Liver (tissue), 9 donors: ENCODE results near the gene TCEA3. TPM values are rescaled to one million over a fixed set of nuclear protein-coding genes. Genes with fewer than 3 reads are reported as not detected.
A peak's percentile ranks its signal among the peaks of the same experiment; 100 is the strongest.

ENCODE experiments used
- DNase-seq: peaks from one replicate; pipeline ENCODE4 v3.0.0-alpha.2; 2017; ENCODE audit warnings: low spot score
- H3K27ac ChIP-seq, 2 donors: one replicate each; pipeline ENCODE4 v1.7.0; 2013; ENCODE audit warnings: inconsistent platforms in 2 of 2, low read length in 2 of 2, control low read depth in 1 of 2, low read depth in 1 of 2, mild to moderate bottlenecking in 1 of 2
- H3K27me3 ChIP-seq, 4 donors: one replicate each; pipeline versions ENCODE4 v1.6.1 to v1.7.0; 2013; ENCODE audit warnings: low read length in 3 of 4, inconsistent platforms in 1 of 4, mild to moderate bottlenecking in 1 of 4, moderate library complexity in 1 of 4; ENCODE audit not compliant: control insufficient read depth in 4 of 4, insufficient read depth in 4 of 4
- H3K36me3 ChIP-seq, 4 donors: one replicate each; pipeline versions ENCODE4 v1.6.1 to v1.7.0; 2013; ENCODE audit warnings: low read length in 3 of 4, mild to moderate bottlenecking in 3 of 4, low read depth in 1 of 4, moderate library complexity in 1 of 4; ENCODE audit not compliant: control insufficient read depth in 4 of 4, insufficient read depth in 3 of 4
- H3K4me1 ChIP-seq, 4 donors: one replicate each; pipeline versions ENCODE4 v1.6.1 to v1.7.0; 2013; ENCODE audit warnings: low read length in 3 of 4, mild to moderate bottlenecking in 3 of 4, moderate library complexity in 1 of 4; ENCODE audit not compliant: control insufficient read depth in 4 of 4, insufficient read depth in 4 of 4
- H3K4me3 ChIP-seq, 3 donors: one replicate each; pipeline versions ENCODE4 v1.6.1 to v1.7.0; 2013; ENCODE audit warnings: low read length in 3 of 3, control low read depth in 1 of 3, low read depth in 1 of 3, mild to moderate bottlenecking in 1 of 3
- H3K9ac ChIP-seq, 2 donors: one replicate each; pipeline ENCODE4 v1.7.0; 2013; ENCODE audit warnings: low read length in 2 of 2, mild to moderate bottlenecking in 2 of 2, moderate library complexity in 2 of 2, control low read depth in 1 of 2, low read depth in 1 of 2
- H3K9me3 ChIP-seq, 4 donors: one replicate each; pipeline versions ENCODE4 v1.6.1 to v1.7.0; 2013; ENCODE audit warnings: low read length in 3 of 4; ENCODE audit not compliant: control insufficient read depth in 4 of 4
- ATF3 ChIP-seq: IDR thresholded peaks from 2 replicates; pipeline ENCODE4 v1.6.1; 2016; ENCODE audit warnings: antibody characterized with exemption
- EGR1 ChIP-seq, 2 donors: IDR thresholded peaks; 2 replicates each; pipeline ENCODE4 v1.6.1; 2016 to 2018; ENCODE audit warnings: antibody characterized with exemption in 2 of 2, low read depth in 2 of 2
- FOXA1 ChIP-seq: IDR thresholded peaks from 2 replicates; pipeline ENCODE4 v1.6.1; 2016; ENCODE audit warnings: antibody characterized with exemption
- FOXA2 ChIP-seq: IDR thresholded peaks from 2 replicates; pipeline ENCODE4 v1.6.1; 2016; ENCODE audit warnings: antibody characterized with exemption
- GABPA ChIP-seq, 2 donors: IDR thresholded peaks in 1 of 2; conservative IDR thresholded peaks in 1 of 2; 2 replicates each; pipeline ENCODE4 v1.6.1; 2016; ENCODE audit warnings: antibody characterized with exemption in 2 of 2, mild to moderate bottlenecking in 1 of 2, moderate library complexity in 1 of 2
- HNF4G ChIP-seq: IDR thresholded peaks from 2 replicates; pipeline ENCODE4 v1.6.1; 2016; ENCODE audit warnings: antibody characterized with exemption
- JUND ChIP-seq, 2 donors: IDR thresholded peaks; 2 replicates each; pipeline ENCODE4 v1.6.1; 2016; ENCODE audit warnings: antibody characterized with exemption in 2 of 2
- MAX ChIP-seq: IDR thresholded peaks from 2 replicates; pipeline ENCODE4 v1.6.1; 2016; ENCODE audit warnings: antibody characterized with exemption
- NR2F2 ChIP-seq: IDR thresholded peaks from 2 replicates; pipeline ENCODE4 v1.6.1; 2016; ENCODE audit warnings: antibody characterized with exemption
- RAD21 ChIP-seq, 2 donors: IDR thresholded peaks; 2 replicates each; pipeline ENCODE4 v1.6.1; 2016; ENCODE audit warnings: antibody characterized with exemption in 2 of 2, mild to moderate bottlenecking in 2 of 2
- REST ChIP-seq: IDR thresholded peaks from 2 replicates; pipeline ENCODE4 v1.6.1; 2016; ENCODE audit warnings: antibody characterized with exemption, mild to moderate bottlenecking
- RXRA ChIP-seq, 2 donors: IDR thresholded peaks; 2 replicates each; pipeline ENCODE4 v1.6.1; 2017 to 2018; ENCODE audit warnings: antibody characterized with exemption in 2 of 2, mild to moderate bottlenecking in 1 of 2
- SP1 ChIP-seq: IDR thresholded peaks from 2 replicates; pipeline ENCODE4 v1.6.1; 2018; ENCODE audit warnings: antibody characterized with exemption, mild to moderate bottlenecking
- TAF1 ChIP-seq: conservative IDR thresholded peaks from 2 replicates; pipeline ENCODE4 v1.6.1; 2016; ENCODE audit warnings: antibody characterized with exemption, mild to moderate bottlenecking
- YY1 ChIP-seq: IDR thresholded peaks from 2 replicates; pipeline ENCODE4 v1.6.1; 2016; ENCODE audit warnings: antibody characterized with exemption, mild to moderate bottlenecking
- ZBTB33 ChIP-seq: IDR thresholded peaks from 2 replicates; pipeline ENCODE4 v1.6.1; 2016; ENCODE audit warnings: antibody characterized with exemption
- WGBS: extraction: QIAGEN DNeasy Blood & Tissue Kit; methylation state at CpG from one replicate; pipeline ENCODE4 v1.1.7; 2013; 5-methylcytosine and 5-hydroxymethylcytosine counted together
- polyA plus RNA-seq, 2 donors: library from polyadenylated mRNA; stranded (reverse) in 1 of 2; unstranded in 1 of 2; fragments of 200-250 nt in 1 of 2; fragments of >200 nt in 1 of 2; fragmentation: Nextera tagmentation in 1 of 2; extraction: Ambion mirVana in 1 of 2; gene quantifications; one replicate each; pipeline versions ENCODE4 v1.2.1 to v1.2.3, GENCODE V29; 2013 to 2015
- total RNA-seq, 2 donors: library from RNA; depleted of rRNA; stranded (reverse); fragments of >200 nt; gene quantifications; one replicate each; pipeline ENCODE4 v1.2.3, GENCODE V29; 2014
- TF ChIP-seq, protein P1 (sequence below): fragments of 150-350 bp; IDR thresholded peaks from 2 replicates; pipeline ENCODE4 v1.5.1; 2017; ENCODE audit warnings: improper control_type of control experiment, low read depth, low read length; ENCODE audit not compliant: missing input control
- donor health status: healthy.
- donor health status: healthy.
- donor health status: healthy.
- donor health status: healthy.
- donor health status: healthy.

Gene TCEA3
- total and polyA plus RNA-seq, 4 donors, result 29.6 to 142 (median 47.6) TPM

- H3K9ac ChIP-seq, result no peak overlapping the region
- no peaks in the 10 kb centered on the region for H3K9me3 ChIP-seq
- H3K27me3 ChIP-seq, result no peaks in the 10 kb centered on the region
- H3K27ac ChIP-seq, result no peak overlapping the region
- peaks cover 0 to 29% (median 21%) of the 10 kb centered on the region in 4 donors for H3K4me1 ChIP-seq
- H3K4me3 ChIP-seq, result no peak overlapping the region
- 97% methylated on average over 14 of the region's 14 CpGs for WGBS
- no peak for TF ChIP-seq TAF1
- no peaks in the 10 kb centered on the region for H3K36me3 ChIP-seq
- DNase-seq, result no peak
Observed at GRCh38 chr1:23345920-23346319, 78.6 kb downstream of the TCEA3 start.

DNA sequence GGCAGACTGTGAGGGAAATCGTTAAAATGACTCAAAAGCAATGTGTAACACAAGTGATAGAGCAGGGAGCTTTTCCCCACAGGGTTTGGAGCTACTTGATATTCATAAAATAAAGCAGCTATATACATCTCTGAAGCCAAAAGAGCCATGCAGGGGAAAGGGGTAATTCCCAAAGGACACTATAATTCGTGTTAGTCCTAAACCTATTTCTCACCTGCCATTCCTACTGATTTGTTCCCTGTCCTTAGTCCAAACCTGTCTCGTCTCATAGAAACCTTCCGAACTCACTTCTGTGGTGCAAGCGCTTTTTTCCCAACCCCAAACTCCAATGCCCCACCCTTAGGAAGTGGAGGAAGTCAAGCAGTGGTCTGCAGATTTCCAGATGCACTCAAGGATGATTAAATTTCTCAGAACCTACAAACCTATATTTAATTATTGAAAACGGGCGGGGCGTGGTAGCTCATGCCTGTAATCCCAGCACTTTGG, 79.5 kb downstream of the TCEA3 start:
- Histone ChIP-seq H3K4me1 (peaks cover 0 to 35% (median 26%) of the 10 kb centered on the region in 4 donors), H3K27ac (peak overlapping the region; percentile 66 to 87), H3K9me3 (no peaks in the 10 kb centered on the region), H3K9ac (peak overlapping the region; percentile 73 to 90), H3K36me3 (no peaks in the 10 kb centered on the region), H3K4me3 (peak overlapping the region; percentile 75 to 99 (median 86)), H3K27me3 (no peaks in the 10 kb centered on the region)
- DNase-seq, result no peak
- TF ChIP-seq, protein P1, sequence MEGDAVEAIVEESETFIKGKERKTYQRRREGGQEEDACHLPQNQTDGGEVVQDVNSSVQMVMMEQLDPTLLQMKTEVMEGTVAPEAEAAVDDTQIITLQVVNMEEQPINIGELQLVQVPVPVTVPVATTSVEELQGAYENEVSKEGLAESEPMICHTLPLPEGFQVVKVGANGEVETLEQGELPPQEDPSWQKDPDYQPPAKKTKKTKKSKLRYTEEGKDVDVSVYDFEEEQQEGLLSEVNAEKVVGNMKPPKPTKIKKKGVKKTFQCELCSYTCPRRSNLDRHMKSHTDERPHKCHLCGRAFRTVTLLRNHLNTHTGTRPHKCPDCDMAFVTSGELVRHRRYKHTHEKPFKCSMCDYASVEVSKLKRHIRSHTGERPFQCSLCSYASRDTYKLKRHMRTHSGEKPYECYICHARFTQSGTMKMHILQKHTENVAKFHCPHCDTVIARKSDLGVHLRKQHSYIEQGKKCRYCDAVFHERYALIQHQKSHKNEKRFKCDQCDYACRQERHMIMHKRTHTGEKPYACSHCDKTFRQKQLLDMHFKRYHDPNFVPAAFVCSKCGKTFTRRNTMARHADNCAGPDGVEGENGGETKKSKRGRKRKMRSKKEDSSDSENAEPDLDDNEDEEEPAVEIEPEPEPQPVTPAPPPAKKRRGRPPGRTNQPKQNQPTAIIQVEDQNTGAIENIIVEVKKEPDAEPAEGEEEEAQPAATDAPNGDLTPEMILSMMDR, result no peak
- TF ChIP-seq FOXA1, result no peak
- no peak for TF ChIP-seq JUND (IDR thresholded peaks at IDR 0.05)
- TF ChIP-seq ATF3, result no peak
- TF ChIP-seq YY1, result no peak
- TF ChIP-seq TAF1, result no peak
- TF ChIP-seq GABPA (IDR thresholded peaks at IDR 0.05 in 1 of 2, conservative IDR thresholded peaks at IDR 0.05 in 1 of 2), result no peak
- TF ChIP-seq EGR1 (IDR thresholded peaks at IDR 0.05; ENCODE audit: low read depth in 2 of 2), result no peak
- TF ChIP-seq NR2F2, result no peak
- TF ChIP-seq ZBTB33, result no peak
- 38% methylated on average over 8 of the region's 8 CpGs for WGBS

- peak; percentile 100 for DNase-seq
- no peaks in the 10 kb centered on the region for H3K9me3 ChIP-seq
- H3K27me3 ChIP-seq, result no peaks in the 10 kb centered on the region
- peak within 1 kb of the TSS; percentile 79 to 99 (median 86) for H3K4me3 ChIP-seq
- under 1% methylated on average over 87 of the region's 87 CpGs for WGBS
- H3K4me1 ChIP-seq, result peaks cover 0 to 40% (median 29%) of the 10 kb centered on the region in 4 donors
- peak within 1 kb of the TSS; percentile 66 to 87 for H3K27ac ChIP-seq
- no peaks in the 10 kb centered on the region for H3K36me3 ChIP-seq
- H3K9ac ChIP-seq, result peak within 1 kb of the TSS; percentile 78 to 90
- no peak for TF ChIP-seq RXRA (IDR thresholded peaks at IDR 0.05)
- TF ChIP-seq JUND (IDR thresholded peaks at IDR 0.05), result no peak
- peak; percentile 98 for TF ChIP-seq SP1
- TF ChIP-seq FOXA2, result no peak
- no peak for TF ChIP-seq NR2F2
- TF ChIP-seq ATF3, result peak; percentile 30
- TF ChIP-seq GABPA (IDR thresholded peaks at IDR 0.05 in 1 of 2, conservative IDR thresholded peaks at IDR 0.05 in 1 of 2), result peak; percentile 34 to 79
- TF ChIP-seq REST, result no peak
- TF ChIP-seq HNF4G, result no peak
- TF ChIP-seq YY1, result peak; percentile 95
- no peak for TF ChIP-seq TAF1
- TF ChIP-seq MAX, result peak; percentile 60
- TF ChIP-seq RAD21 (IDR thresholded peaks at IDR 0.05), result peak in 1 of 2 donors; percentile 25
- no peak for TF ChIP-seq FOXA1
Observed at GRCh38 chr1:23344111-23344986, 80.2 kb downstream of the TCEA3 start, which contains the start of gene HNRNPR. Gene HNRNPR (minus strand): TSS chr1:23344284. CDS start chr1:23341008, 3,276 bp downstream.
